CD4-positive, alpha-beta memory T cell (primary cell): Measurements from ENCODE around the gene STX10. TPM values are rescaled to one million over a fixed set of nuclear protein-coding genes. Genes with fewer than 3 reads are reported as not detected.

ENCODE experiments used
- CTCF ChIA-PET: fragments of 350-600 bp; sonication (Branson Sonifier 250); formaldehyde crosslinking; loops from one replicate; lab custom pipeline; 2021; ENCODE audit warnings: inconsistent platforms; ENCODE audit not compliant: partially characterized antibody; lab: Charles Lee
- POLR2A ChIA-PET: fragments of 350-600 bp; sonication (Branson Sonifier 250); formaldehyde crosslinking; loops from one replicate; lab custom pipeline; 2021; ENCODE audit not compliant: partially characterized antibody; lab: Charles Lee
- DNase-seq, 5 donors: peaks; one replicate each; pipeline versions ENCODE4 v3.0.0 to v3.0.0-alpha.2; 2020 to 2022; ENCODE audit warnings: mixed read lengths in 1 of 5
- H3K27ac ChIP-seq: one replicate; pipeline ENCODE4 v1.7.0; 2013; ENCODE audit warnings: low read depth, low read length
- H3K27me3 ChIP-seq: 2 replicates; pipeline ENCODE4 v1.7.0; 2013; ENCODE audit warnings: mild to moderate bottlenecking, low read length, moderate library complexity; ENCODE audit not compliant: insufficient read depth
- H3K36me3 ChIP-seq: 2 replicates; pipeline ENCODE4 v1.7.0; 2013; ENCODE audit warnings: mild to moderate bottlenecking, low read length, moderate library complexity; ENCODE audit not compliant: insufficient read depth
- H3K4me1 ChIP-seq: 2 replicates; pipeline ENCODE4 v1.7.0; 2013; ENCODE audit warnings: mild to moderate bottlenecking, low read length, moderate library complexity; ENCODE audit not compliant: insufficient read depth
- H3K4me3 ChIP-seq, 2 donors: one replicate each; pipeline ENCODE4 v1.7.0; 2013; ENCODE audit warnings: low read length in 2 of 2, mild to moderate bottlenecking in 1 of 2
- H3K9me3 ChIP-seq, 2 donors: one replicate each; pipeline ENCODE4 v1.7.0; 2013; ENCODE audit warnings: low read length in 2 of 2, control low read depth in 1 of 2; ENCODE audit not compliant: control insufficient read depth in 1 of 2
- H3K27ac Mint-ChIP-seq, 7 donors: one replicate each; pipeline ENCODE4 v1.8.0; 2020 to 2021; ENCODE audit warnings: mixed read lengths in 7 of 7, mild to moderate bottlenecking in 6 of 7, inconsistent platforms in 3 of 7, moderate library complexity in 3 of 7
- H3K27me3 Mint-ChIP-seq, 2 donors: one replicate each; pipeline ENCODE4 v1.8.0; 2020 to 2021; ENCODE audit warnings: mixed read lengths in 2 of 2
- H3K36me3 Mint-ChIP-seq, 2 donors: one replicate each; pipeline ENCODE4 v1.8.0; 2020 to 2021; ENCODE audit warnings: mixed read lengths in 2 of 2, inconsistent platforms in 1 of 2, mild to moderate bottlenecking in 1 of 2
- H3K4me1 Mint-ChIP-seq, 4 donors: one replicate each; pipeline ENCODE4 v1.8.0; 2020 to 2021; ENCODE audit warnings: mixed read lengths in 4 of 4, mild to moderate bottlenecking in 1 of 4
- H3K4me3 Mint-ChIP-seq, 8 donors: one replicate each; pipeline ENCODE4 v1.8.0; 2020 to 2021; ENCODE audit warnings: mixed read lengths in 8 of 8, mild to moderate bottlenecking in 7 of 8, moderate library complexity in 6 of 8, inconsistent platforms in 3 of 8
- H3K9me3 Mint-ChIP-seq, 8 donors: one replicate each; pipeline ENCODE4 v1.8.0; 2020 to 2021; ENCODE audit warnings: mixed read lengths in 8 of 8, mild to moderate bottlenecking in 5 of 8, inconsistent platforms in 3 of 8, moderate library complexity in 1 of 8
- intact Hi-C: fragments of 100-400 bp; cut with micrococcal nuclease; formaldehyde crosslinking; loops from one replicate; pipeline ENCODE4 v1.15.1; 2023
- polyA plus RNA-seq, 2 donors: library from polyadenylated mRNA; unstranded; fragments of 300-500 nt; fragmentation: Illumina TruSeq; gene quantifications; one replicate each; pipeline ENCODE4 v1.2.3, GENCODE V29; 2021
- total RNA-seq, 2 experiments: library from RNA; stranded (reverse); gene quantifications; one replicate each; pipeline ENCODE4 v1.2.3, GENCODE V29; 2021

The STX10 gene
- total and polyA plus RNA-seq, 4 experiments from 2014 or later = 57.9 to 64.2 (median 63.9) TPM

GRCh38 chr19:13159713-13160112, 9.5 kb upstream of the STX10 start:
- Mint-ChIP-seq H3K27ac (peak overlapping the region; percentile 32 to 99 (median 70)), H3K27me3 (no peaks in the 10 kb centered on the region), H3K9me3 (peaks cover 0 to 6% (median 0%) of the 10 kb centered on the region in 8 donors), H3K4me1 (peaks cover 42 to 78% (median 59%) of the 10 kb centered on the region in 4 donors), H3K4me3 (peak overlapping the region in 6 of 8 donors; percentile 13 to 88 (median 60)), H3K36me3 (peaks cover 4 to 8% of the 10 kb centered on the region in 2 donors)
- H3K36me3 ChIP-seq = no peaks in the 10 kb centered on the region
- no peak overlapping the region for H3K27ac ChIP-seq
- ChIA-PET CTCF (interaction anchor here (1.7 to 6.3 kb wide), 2 partner anchors 8 to 35 kb away, joined by 7 to 52 read pairs; no protein-coding TSS in a partner anchor), POLR2A (interaction anchor here (0.7 to 6.6 kb wide), 2 partner anchors 7 to 17 kb away, joined by 3 to 401 read pairs; no protein-coding TSS in a partner anchor)
- no peaks in the 10 kb centered on the region for H3K27me3 ChIP-seq
- no peaks in the 10 kb centered on the region for H3K9me3 ChIP-seq
- no peak overlapping the region for H3K4me3 ChIP-seq
- no peak for DNase-seq
- peaks cover 88% of the 10 kb centered on the region for H3K4me1 ChIP-seq
- intact Hi-C loops = no loop called here

DNA sequence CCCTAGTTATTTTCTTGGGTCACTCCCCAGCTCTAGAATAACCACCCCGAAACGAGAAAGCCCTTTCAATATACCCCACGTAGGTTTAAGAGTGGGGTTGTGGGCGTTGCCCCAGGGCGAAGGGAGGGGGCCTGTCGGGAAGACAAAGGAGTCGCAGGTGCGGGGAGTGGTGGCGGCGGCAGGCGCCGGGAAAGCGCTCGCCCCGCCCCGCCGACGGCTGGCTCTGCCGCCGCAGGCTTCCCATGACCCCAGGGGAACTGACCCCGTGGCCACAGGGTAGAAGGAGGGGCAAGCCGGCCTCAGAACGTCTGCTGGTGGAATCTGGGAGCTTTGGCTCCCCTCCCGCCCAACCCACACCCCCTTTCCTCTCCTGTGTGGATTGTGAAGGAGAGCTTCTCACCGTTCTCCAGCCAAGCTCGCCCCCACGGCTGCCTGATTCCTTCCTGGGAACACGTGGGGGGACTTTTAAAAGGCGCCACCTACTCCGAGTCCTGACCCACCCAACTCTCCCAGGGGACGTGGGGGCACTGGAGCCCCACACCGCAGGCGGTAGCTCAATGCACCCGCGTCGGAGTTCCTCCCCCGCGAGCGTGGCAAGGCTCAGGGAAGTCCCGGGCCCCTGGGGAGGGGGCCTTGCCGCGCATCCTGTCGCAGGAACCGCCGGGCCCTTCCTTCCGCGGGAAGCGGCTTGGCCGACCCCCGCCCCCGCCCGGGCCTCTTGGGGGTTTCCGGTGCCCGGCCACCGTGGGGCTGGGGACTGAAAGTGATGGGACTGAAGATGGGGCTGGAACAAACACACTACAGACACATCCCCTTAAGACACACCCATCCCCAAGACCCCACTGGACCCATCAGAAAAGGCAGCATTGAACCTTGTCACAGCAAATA, 5.5 kb upstream of the STX10 start:
- Mint-ChIP-seq H3K4me1 (peaks cover 27 to 77% (median 38%) of the 10 kb centered on the region in 4 donors), H3K4me3 (peak overlapping the region; percentile 95 to 99 (median 99)), H3K9me3 (peaks cover 0 to 24% (median 3%) of the 10 kb centered on the region in 8 donors), H3K36me3 (peaks cover 20 to 39% of the 10 kb centered on the region in 2 donors), H3K27ac (peak overlapping the region; percentile 98 to 99 (median 99)), H3K27me3 (peaks cover 0 to 3% of the 10 kb centered on the region in 2 donors)
- peak overlapping the region; percentile 98 for H3K27ac ChIP-seq
- no peaks in the 10 kb centered on the region for H3K27me3 ChIP-seq
- H3K36me3 ChIP-seq = peaks cover 5% of the 10 kb centered on the region
- CTCF ChIA-PET = interaction anchor here (0.9 to 6.3 kb wide), 9 partner anchors 10 to 58 kb away, joined by 3 to 52 read pairs (median 6); no protein-coding TSS in a partner anchor
- DNase-seq = peak; percentile 80 to 89 (median 83)
- H3K9me3 ChIP-seq = no peaks in the 10 kb centered on the region
- H3K4me1 ChIP-seq = peaks cover 48% of the 10 kb centered on the region
- peak overlapping the region; percentile 98 to 100 for H3K4me3 ChIP-seq
- POLR2A ChIA-PET = interaction anchor here (0.8 to 6.6 kb wide), 23 partner anchors 10 to 960 kb away, joined by 3 to 401 read pairs (median 5); partner anchors contain the start of genes LYL1, NACC1 and TRMT1
- intact Hi-C loops = loop anchor here (1.0 kb wide), 1 partner anchor 12 kb away; no protein-coding TSS in a partner anchor

DNA sequence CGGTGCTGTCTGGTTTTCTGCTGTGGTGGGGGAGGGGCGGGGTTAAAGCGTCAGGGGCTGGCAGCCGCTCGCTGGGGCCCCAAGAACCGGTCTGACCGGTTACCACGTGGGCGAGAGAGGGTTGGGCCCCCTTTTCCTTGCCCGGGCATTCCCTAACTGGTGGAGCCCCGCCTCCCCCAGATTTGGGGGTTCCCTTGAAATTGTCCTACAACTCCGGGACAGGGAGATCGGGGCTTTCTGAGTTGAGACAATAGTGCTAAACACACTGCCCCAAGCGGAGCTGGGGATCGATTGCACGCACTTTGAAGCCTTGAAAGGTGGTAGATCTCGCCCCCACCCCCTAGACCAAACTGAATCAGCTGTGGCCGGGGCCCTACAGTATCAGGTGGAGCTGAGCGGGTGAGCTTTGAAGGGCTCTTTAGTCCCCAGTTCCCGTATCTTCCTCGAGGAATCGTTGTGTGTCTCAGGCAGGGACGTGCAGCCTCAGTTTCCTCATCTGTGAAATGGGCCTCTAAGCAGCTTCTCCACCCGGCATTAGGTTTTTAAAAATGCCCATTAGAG, 4.8 kb upstream of the STX10 start:
- DNase-seq = peak; percentile 74 to 93 (median 78)
- intact Hi-C loops = loop anchor here (5.0 kb wide), 3 partner anchors 363 to 927 kb away; partner anchors contain the start of gene JUNB
- Mint-ChIP-seq H3K9me3 (peaks cover 0 to 24% (median 3%) of the 10 kb centered on the region in 8 donors), H3K4me1 (peaks cover 25 to 77% (median 36%) of the 10 kb centered on the region in 4 donors), H3K27me3 (peaks cover 0 to 3% of the 10 kb centered on the region in 2 donors), H3K4me3 (peak overlapping the region; percentile 95 to 99 (median 99)), H3K27ac (peak overlapping the region; percentile 94 to 99 (median 98)), H3K36me3 (peaks cover 20 to 46% of the 10 kb centered on the region in 2 donors)
- no peaks in the 10 kb centered on the region for H3K9me3 ChIP-seq
- peak overlapping the region; percentile 98 for H3K27ac ChIP-seq
- CTCF ChIA-PET = interaction anchor here (0.9 to 6.3 kb wide), 9 partner anchors 11 to 59 kb away, joined by 3 to 52 read pairs (median 6); no protein-coding TSS in a partner anchor
- H3K4me3 ChIP-seq = peak overlapping the region; percentile 98 to 100
- H3K27me3 ChIP-seq = no peaks in the 10 kb centered on the region
- H3K4me1 ChIP-seq = peaks cover 41% of the 10 kb centered on the region
- peaks cover 5% of the 10 kb centered on the region for H3K36me3 ChIP-seq
- POLR2A ChIA-PET = interaction anchor here (0.8 to 6.6 kb wide), 21 partner anchors 9 to 961 kb away, joined by 3 to 401 read pairs (median 5); partner anchors contain the start of genes LYL1, NACC1 and TRMT1

DNA sequence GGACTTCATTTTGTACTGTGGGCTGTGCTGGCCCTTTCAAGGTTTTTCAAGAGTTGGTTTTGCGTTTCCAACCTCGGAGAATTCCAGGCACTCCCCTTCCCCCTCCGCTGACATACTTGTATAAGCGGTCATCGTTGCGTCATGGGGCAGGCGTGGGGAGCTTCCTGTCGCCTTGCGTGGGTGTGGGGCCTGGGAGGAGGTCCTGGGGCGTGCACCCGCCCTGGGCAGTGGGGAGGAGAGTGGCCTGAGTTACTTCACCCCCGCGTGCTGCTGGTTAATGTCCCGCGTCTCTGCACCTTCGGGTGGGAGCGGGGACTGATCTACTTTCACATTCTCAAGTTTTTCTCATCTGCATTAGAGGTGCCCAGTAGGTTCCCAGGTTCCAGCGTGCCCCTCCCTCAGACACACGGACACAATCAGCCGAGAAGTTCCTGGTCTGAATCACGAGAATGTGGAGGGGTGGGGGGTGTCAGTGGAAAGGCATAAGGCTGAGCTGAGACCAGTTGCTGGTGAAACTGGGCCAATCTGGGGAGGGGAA, 4.1 kb upstream of the STX10 start:
- DNase-seq = peak; percentile 34 to 69 (median 48)
- H3K4me3 ChIP-seq = peak overlapping the region; percentile 98 to 100
- peak overlapping the region; percentile 98 for H3K27ac ChIP-seq
- peaks cover 26 to 75% (median 35%) of the 10 kb centered on the region in 4 donors for H3K4me1 Mint-ChIP-seq
- H3K27me3 ChIP-seq = no peaks in the 10 kb centered on the region
- peaks cover 38% of the 10 kb centered on the region for H3K4me1 ChIP-seq
- H3K27me3 Mint-ChIP-seq = peaks cover 0 to 3% of the 10 kb centered on the region in 2 donors
- no peaks in the 10 kb centered on the region for H3K9me3 ChIP-seq
- ChIA-PET POLR2A (interaction anchor here (0.9 to 6.6 kb wide), 14 partner anchors 8 to 124 kb away, joined by 3 to 401 read pairs (median 10); partner anchors contain the start of genes LYL1, NACC1 and TRMT1), CTCF (interaction anchor here (0.5 to 6.3 kb wide), 7 partner anchors 12 to 80 kb away, joined by 3 to 52 read pairs (median 7); no protein-coding TSS in a partner anchor)
- peak overlapping the region; percentile 94 to 99 (median 98) for H3K27ac Mint-ChIP-seq
- H3K36me3 ChIP-seq = peaks cover 5% of the 10 kb centered on the region
- peaks cover 0 to 24% (median 3%) of the 10 kb centered on the region in 8 donors for H3K9me3 Mint-ChIP-seq
- H3K36me3 Mint-ChIP-seq = peaks cover 20 to 46% of the 10 kb centered on the region in 2 donors
- peak overlapping the region; percentile 95 to 99 (median 99) for H3K4me3 Mint-ChIP-seq
- intact Hi-C loops = loop anchor here (5.0 kb wide), 3 partner anchors 362 to 928 kb away; partner anchors contain the start of gene JUNB

GRCh38 chr19:13153569-13154240, 3.5 kb upstream of the STX10 start:
- Mint-ChIP-seq H3K27me3 (peaks cover 0 to 3% of the 10 kb centered on the region in 2 donors), H3K27ac (peak overlapping the region; percentile 98 to 100 (median 99)), H3K9me3 (peaks cover 0 to 24% (median 3%) of the 10 kb centered on the region in 8 donors), H3K4me3 (peak overlapping the region; percentile 95 to 99 (median 99)), H3K36me3 (peaks cover 20 to 46% of the 10 kb centered on the region in 2 donors), H3K4me1 (peaks cover 29 to 79% (median 38%) of the 10 kb centered on the region in 4 donors)
- H3K4me3 ChIP-seq = peak overlapping the region; percentile 98 to 100
- no peaks in the 10 kb centered on the region for H3K9me3 ChIP-seq
- peaks cover 40% of the 10 kb centered on the region for H3K4me1 ChIP-seq
- ChIA-PET POLR2A (interaction anchor here (0.6 to 6.6 kb wide), 31 partner anchors 8 to 362 kb away, joined by 3 to 415 read pairs (median 12); partner anchors contain the start of genes JUNB, LYL1, NACC1 and TRMT1), CTCF (interaction anchor here (0.5 to 6.3 kb wide), 6 partner anchors 10 to 80 kb away, joined by 3 to 52 read pairs (median 21); no protein-coding TSS in a partner anchor)
- H3K36me3 ChIP-seq = peaks cover 5% of the 10 kb centered on the region
- peak in 1 of 5 donors; percentile 30 for DNase-seq
- H3K27ac ChIP-seq = peak overlapping the region; percentile 98
- H3K27me3 ChIP-seq = no peaks in the 10 kb centered on the region
- intact Hi-C loops = loop anchor here (2.0 to 5.0 kb wide), 5 partner anchors 13 to 929 kb away; partner anchors contain the start of genes JUNB and RFX1
